B cell (primary cell): ENCODE data around the gene PITHD1. TPM values are rescaled to one million over a fixed set of nuclear protein-coding genes. Genes with fewer than 3 reads are reported as not detected.

ENCODE experiments used
- ATAC-seq: fragments of 200-7000 bp; cut with Tn5 transposase; one replicate; pipeline ENCODE4 v1.10.0; 2021; ENCODE audit warnings: low read depth, mild to moderate bottlenecking, moderate number of reproducible peaks, moderate library complexity
- CTCF ChIA-PET: fragments of 350-600 bp; sonication (Branson Sonifier 250); formaldehyde crosslinking; loops from one replicate; lab custom pipeline; 2021; ENCODE audit warnings: antibody characterized with exemption, inconsistent platforms; lab: Charles Lee
- POLR2A ChIA-PET: fragments of 350-600 bp; sonication (Branson Sonifier 250); formaldehyde crosslinking; loops from one replicate; lab custom pipeline; 2021; ENCODE audit warnings: antibody characterized with exemption; lab: Charles Lee
- DNase-seq: peaks from one replicate; pipeline ENCODE4 v3.0.0; 2013
- H2AFZ ChIP-seq: 2 replicates; pipeline ENCODE4 v1.6.1; 2012; ENCODE audit warnings: mild to moderate bottlenecking, low read depth, low read length; ENCODE audit not compliant: insufficient read depth, poor library complexity, severe bottlenecking
- H3K27ac ChIP-seq, 2 donors: 1 replicate in 1 of 2; 2 replicates in 1 of 2; pipeline ENCODE4 v1.5.1; 2012 to 2013; ENCODE audit warnings: low read length in 2 of 2, mild to moderate bottlenecking in 2 of 2, moderate library complexity in 1 of 2
- H3K27me3 ChIP-seq, 4 experiments: fragments of 200-600 bp in 1 of 4; sonication (generic) in 1 of 4; replicated peaks in 1 of 4; 1 replicate in 2 of 4; 2 replicates in 2 of 4; pipeline versions ENCODE4 v1.6.1 to v1.7.0; 2013 to 2016; ENCODE audit warnings: low read length in 3 of 4, mild to moderate bottlenecking in 2 of 4, mixed read lengths in 1 of 4, moderate library complexity in 1 of 4; ENCODE audit not compliant: insufficient read depth in 4 of 4, control insufficient read depth in 3 of 4; ENCODE audit errors: control extremely low read depth in 1 of 4
- H3K36me3 ChIP-seq, 2 experiments: replicated peaks in 1 of 2; 1 replicate in 1 of 2; 2 replicates in 1 of 2; pipeline versions ENCODE4 v1.6.1 to v1.7.1; 2013; ENCODE audit warnings: low read length in 1 of 2; ENCODE audit not compliant: insufficient read depth in 2 of 2, control insufficient read depth in 1 of 2; ENCODE audit errors: control extremely low read depth in 1 of 2, extremely low read depth in 1 of 2
- H3K4me1 ChIP-seq, 2 donors: fragments of 200-600 bp in 1 of 2; sonication (generic) in 1 of 2; 1 replicate in 1 of 2; 2 replicates in 1 of 2; pipeline versions ENCODE4 v1.5.1 to v1.6.1; 2013 to 2017; ENCODE audit warnings: low read length in 2 of 2; ENCODE audit not compliant: control insufficient read depth in 2 of 2, insufficient read depth in 2 of 2
- H3K4me2 ChIP-seq: replicated peaks from 2 replicates; pipeline ENCODE3; 2012; ENCODE audit warnings: mild to moderate bottlenecking, low read depth, low read length; ENCODE audit not compliant: poor library complexity, severe bottlenecking
- H3K4me3 ChIP-seq, 5 experiments: fragments of 200-600 bp in 1 of 5; sonication (generic) in 1 of 5; 1 replicate in 3 of 5; 2 replicates in 2 of 5; pipeline versions ENCODE4 v1.5.1 to v1.7.0; 2011 to 2016; ENCODE audit warnings: low read length in 4 of 5, mild to moderate bottlenecking in 4 of 5, low read depth in 2 of 5, control low read depth in 1 of 5, moderate library complexity in 1 of 5; ENCODE audit not compliant: insufficient read depth in 1 of 5; ENCODE audit errors: control extremely low read depth in 1 of 5, extremely low read depth in 1 of 5
- H3K79me2 ChIP-seq: fragments of 200-600 bp; sonication (generic); one replicate; pipeline ENCODE4 v1.6.0; 2016; ENCODE audit warnings: low read length; ENCODE audit not compliant: control insufficient read depth, insufficient read depth
- H3K9ac ChIP-seq: fragments of 200-600 bp; sonication (generic); 2 replicates; pipeline ENCODE4 v1.6.1; 2017; ENCODE audit warnings: mild to moderate bottlenecking, low read length, moderate library complexity
- H3K9me3 ChIP-seq, 3 donors: one replicate each; pipeline versions ENCODE4 v1.6.1 to v1.7.1; 2013; ENCODE audit warnings: low read length in 2 of 3; ENCODE audit not compliant: control insufficient read depth in 2 of 3, insufficient read depth in 1 of 3; ENCODE audit errors: control extremely low read depth in 1 of 3
- H4K20me1 ChIP-seq: 2 replicates; pipeline ENCODE4 v1.6.0; 2012; ENCODE audit warnings: mild to moderate bottlenecking, low read length; ENCODE audit not compliant: insufficient read depth, control insufficient read depth, poor library complexity, severe bottlenecking
- H3K27ac Mint-ChIP-seq: one replicate; pipeline ENCODE4 v1.8.0; 2021; ENCODE audit warnings: mixed read lengths
- H3K27me3 Mint-ChIP-seq: one replicate; pipeline ENCODE4 v1.8.0; 2021; ENCODE audit warnings: mixed read lengths
- H3K4me1 Mint-ChIP-seq: one replicate; pipeline ENCODE4 v1.8.0; 2021; ENCODE audit warnings: mixed read lengths
- H3K4me3 Mint-ChIP-seq: one replicate; pipeline ENCODE4 v1.8.0; 2021; ENCODE audit warnings: mixed read lengths
- H3K9me3 Mint-ChIP-seq: one replicate; pipeline ENCODE4 v1.8.0; 2022; ENCODE audit warnings: mixed read lengths; ENCODE audit not compliant: insufficient read depth
- EZH2 ChIP-seq: IDR thresholded peaks from 2 replicates; pipeline ENCODE4 v1.6.1; 2012; ENCODE audit warnings: borderline replicate concordance, low read depth, mild to moderate bottlenecking, moderate library complexity, low read length; ENCODE audit not compliant: insufficient read depth, poor library complexity, severe bottlenecking
- WGBS: methylation state at CpG from one replicate; pipeline ENCODE4 v1.1.5; 2013; ENCODE audit warnings: missing lambda C conversion rate; ENCODE audit not compliant: insufficient coverage; 5-methylcytosine and 5-hydroxymethylcytosine counted together
- intact Hi-C: fragments of 100-400 bp; cut with micrococcal nuclease; formaldehyde crosslinking; loops from one replicate; pipeline ENCODE4 v1.10.0; 2022
- polyA plus RNA-seq: library from polyadenylated mRNA; depleted of rRNA; stranded (reverse); fragments of >200 nt; gene quantifications from 2 replicates; pipeline ENCODE4 v1.2.3, GENCODE V29; 2012
- total RNA-seq, 2 donors: library from RNA; stranded (reverse); fragments of 120-200 nt in 1 of 2; gene quantifications; 1 replicate in 1 of 2; 2 replicates in 1 of 2; pipeline versions ENCODE4 v1.2.3 to v1.2.4, GENCODE V29; 2013 to 2022
- TF ChIP-seq, protein P1 (sequence below): fragments of 200-600 bp; IDR thresholded peaks from one replicate; pipeline ENCODE4 v1.8.0; 2022; ENCODE audit warnings: antibody characterized with exemption, mild to moderate bottlenecking

Gene PITHD1
- total and polyA plus RNA-seq, 2 donors (not counting 1 experiment from before 2014, with no cell fraction given): 32.4 to 62.2 TPM

DNA sequence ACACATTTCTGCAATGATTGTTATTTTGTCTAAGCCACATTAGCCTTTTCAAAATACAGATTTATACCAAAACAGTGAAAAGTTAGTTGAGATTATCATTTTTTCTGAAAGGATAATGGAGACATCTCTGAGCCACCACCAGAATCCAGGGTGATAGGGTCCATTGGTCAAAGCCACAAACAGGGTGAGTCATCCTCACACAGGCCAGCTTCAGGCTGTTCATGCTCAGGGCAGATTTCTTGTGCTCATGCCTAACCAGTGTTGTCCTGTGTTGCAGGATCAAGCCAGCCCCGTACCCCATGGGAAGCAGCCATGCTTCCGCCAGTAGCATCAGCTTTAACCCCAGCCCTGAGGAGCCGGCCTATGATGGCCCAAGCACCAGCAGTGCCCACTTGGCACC lies 21.5 kb upstream of the PITHD1 start:
- POLR2A ChIA-PET: no interaction called here
- Histone ChIP-seq H3K4me2 (no peak overlapping the region), H3K4me3 (no peak overlapping the region), H3K4me1 (no peaks in the 10 kb centered on the region), H3K9ac (no peak overlapping the region), H3K27ac (no peak overlapping the region), H4K20me1 (peaks cover 46% of the 10 kb centered on the region), H3K9me3 (no peaks in the 10 kb centered on the region), H3K36me3 (peaks cover 8 to 95% of the 10 kb centered on the region in 2 experiments), H3K79me2 (peaks cover 47% of the 10 kb centered on the region), H3K27me3 (no peaks in the 10 kb centered on the region), H2AFZ (no peak overlapping the region)
- no peaks in the 10 kb centered on the region for H3K9me3 Mint-ChIP-seq
- intact Hi-C loops: no loop called here
- peaks cover 3% of the 10 kb centered on the region for H3K4me1 Mint-ChIP-seq
- CTCF ChIA-PET: no interaction called here
- no peaks in the 10 kb centered on the region for H3K27me3 Mint-ChIP-seq
- no peak overlapping the region for H3K4me3 Mint-ChIP-seq
- WGBS: 100% methylated on average over 3 of the region's 3 CpGs
- no peak for TF ChIP-seq EZH2
- TF ChIP-seq, protein P1, sequence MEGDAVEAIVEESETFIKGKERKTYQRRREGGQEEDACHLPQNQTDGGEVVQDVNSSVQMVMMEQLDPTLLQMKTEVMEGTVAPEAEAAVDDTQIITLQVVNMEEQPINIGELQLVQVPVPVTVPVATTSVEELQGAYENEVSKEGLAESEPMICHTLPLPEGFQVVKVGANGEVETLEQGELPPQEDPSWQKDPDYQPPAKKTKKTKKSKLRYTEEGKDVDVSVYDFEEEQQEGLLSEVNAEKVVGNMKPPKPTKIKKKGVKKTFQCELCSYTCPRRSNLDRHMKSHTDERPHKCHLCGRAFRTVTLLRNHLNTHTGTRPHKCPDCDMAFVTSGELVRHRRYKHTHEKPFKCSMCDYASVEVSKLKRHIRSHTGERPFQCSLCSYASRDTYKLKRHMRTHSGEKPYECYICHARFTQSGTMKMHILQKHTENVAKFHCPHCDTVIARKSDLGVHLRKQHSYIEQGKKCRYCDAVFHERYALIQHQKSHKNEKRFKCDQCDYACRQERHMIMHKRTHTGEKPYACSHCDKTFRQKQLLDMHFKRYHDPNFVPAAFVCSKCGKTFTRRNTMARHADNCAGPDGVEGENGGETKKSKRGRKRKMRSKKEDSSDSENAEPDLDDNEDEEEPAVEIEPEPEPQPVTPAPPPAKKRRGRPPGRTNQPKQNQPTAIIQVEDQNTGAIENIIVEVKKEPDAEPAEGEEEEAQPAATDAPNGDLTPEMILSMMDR: no peak
- no peak for ATAC-seq
- DNase-seq: no peak
- peak overlapping the region; percentile 26 for H3K27ac Mint-ChIP-seq

DNA sequence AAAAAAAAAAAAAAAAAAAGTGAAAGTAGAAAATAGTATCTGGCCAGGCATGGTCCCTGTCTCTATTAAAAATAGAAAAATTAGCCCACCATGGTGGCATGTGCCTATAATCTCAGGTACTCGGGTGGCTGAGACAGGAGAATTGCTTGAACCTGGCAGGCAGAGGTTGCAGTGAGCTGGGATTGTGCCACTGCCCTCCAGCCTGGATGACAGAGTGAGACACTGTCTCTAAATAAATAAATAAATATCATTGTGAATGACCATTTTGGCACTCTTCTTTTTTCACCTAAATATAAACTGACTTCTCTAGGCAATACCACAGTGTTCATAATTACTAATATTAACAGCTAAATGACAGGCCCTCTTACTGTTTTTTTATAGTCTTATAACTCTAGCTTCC lies 20.4 kb upstream of the PITHD1 start:
- POLR2A ChIA-PET: interaction anchor here (0.6 kb wide), 1 partner anchor 18 kb away, joined by 3 read pairs; no protein-coding TSS in a partner anchor
- Mint-ChIP-seq H3K27me3 (no peaks in the 10 kb centered on the region), H3K4me3 (no peak overlapping the region), H3K4me1 (peaks cover 3% of the 10 kb centered on the region), H3K27ac (no peak overlapping the region), H3K9me3 (no peaks in the 10 kb centered on the region)
- Histone ChIP-seq H4K20me1 (peaks cover 46% of the 10 kb centered on the region), H3K9ac (no peak overlapping the region), H2AFZ (no peak overlapping the region), H3K4me3 (no peak overlapping the region), H3K4me2 (no peak overlapping the region), H3K4me1 (no peaks in the 10 kb centered on the region), H3K27ac (no peak overlapping the region), H3K79me2 (peaks cover 37% of the 10 kb centered on the region), H3K9me3 (no peaks in the 10 kb centered on the region), H3K36me3 (peaks cover 8 to 92% of the 10 kb centered on the region in 2 experiments), H3K27me3 (no peaks in the 10 kb centered on the region)
- TF ChIP-seq, protein P1: no peak
- CTCF ChIA-PET: interaction anchor here (0.9 to 1.6 kb wide), 3 partner anchors 13 to 159 kb away, joined by 3 to 8 read pairs (median 3); no protein-coding TSS in a partner anchor
- no peak for ATAC-seq
- DNase-seq: no peak
- intact Hi-C loops: no loop called here
- 100% methylated on average over 1 of the region's 1 CpG for WGBS
